SU-DHL-6 (cell line): ENCODE measurements around the gene PDZD2.

Source experiments
- H2AFZ ChIP-seq: fragments of 200-600 bp; sonication (generic); 2 replicates; pipeline ENCODE4 v1.6.1; 2014; ENCODE audit warnings: low read depth, mild to moderate bottlenecking, moderate library complexity, mixed read lengths, antibody characterized with exemption, low read length; ENCODE audit not compliant: severe bottlenecking
- H3F3A ChIP-seq: fragments of 200-600 bp; shearing (Covaris generic); 2 replicates; pipeline ENCODE4 v1.6.0; 2016; ENCODE audit warnings: antibody characterized with exemption, mild to moderate bottlenecking; ENCODE audit not compliant: insufficient read depth
- H3K27ac ChIP-seq: fragments of 200-600 bp; sonication (generic); 2 replicates; pipeline ENCODE4 v1.5.1; 2016; ENCODE audit warnings: low read depth, mild to moderate bottlenecking, low read length, moderate library complexity, mixed read lengths
- H3K27me3 ChIP-seq: fragments of 200-600 bp; sonication (generic), shearing (Covaris generic); 2 replicates; pipeline ENCODE4 v1.6.0; 2014; ENCODE audit warnings: mild to moderate bottlenecking, low read length
- H3K36me3 ChIP-seq: fragments of 200-600 bp; sonication (generic); 2 replicates; pipeline ENCODE4 v1.6.1; 2014; ENCODE audit warnings: mild to moderate bottlenecking, low read length, mixed read lengths
- H3K4me2 ChIP-seq: fragments of 300-600, 200-600 bp; shearing (Covaris generic), sonication (generic); 2 replicates; pipeline ENCODE4 v1.6.0; 2014; ENCODE audit warnings: low read length, low read depth, mild to moderate bottlenecking; ENCODE audit not compliant: poor library complexity, severe bottlenecking
- H3K4me3 ChIP-seq: fragments of 200-600 bp; sonication (generic); 2 replicates; pipeline ENCODE4 v1.5.1; 2014; ENCODE audit warnings: antibody characterized with exemption, low read length, mild to moderate bottlenecking, mixed read lengths; ENCODE audit not compliant: insufficient read depth, poor library complexity, severe bottlenecking
- H3K79me2 ChIP-seq: fragments of 200-600 bp; sonication (generic); 2 replicates; pipeline ENCODE4 v1.6.1; 2014; ENCODE audit warnings: mild to moderate bottlenecking, low read length, moderate library complexity; ENCODE audit not compliant: insufficient read depth
- H3K9ac ChIP-seq: fragments of 200-600 bp; sonication (generic); 2 replicates; pipeline ENCODE4 v1.7.0; 2014; ENCODE audit warnings: mild to moderate bottlenecking, low read length
- H3K9me2 ChIP-seq: fragments of 200-600 bp; sonication (generic); replicated peaks from 2 replicates; pipeline ENCODE4 v1.6.1; 2014; ENCODE audit warnings: low read length; ENCODE audit not compliant: insufficient read depth
- H3K9me3 ChIP-seq: fragments of 200-600 bp; sonication (generic); 2 replicates; pipeline ENCODE4 v1.6.1; 2014; ENCODE audit warnings: low read length, mixed read lengths; ENCODE audit not compliant: insufficient read depth
- H4K20me1 ChIP-seq: fragments of 200-600 bp; sonication (generic); 2 replicates; pipeline ENCODE4 v1.6.1; 2014; ENCODE audit warnings: low read depth, mild to moderate bottlenecking, antibody characterized with exemption, low read length, moderate library complexity, mixed read lengths
- CTCF ChIP-seq: fragments of 200-600 bp; sonication (generic); IDR thresholded peaks from one replicate; pipeline ENCODE4 v1.5.1; 2017; ENCODE audit warnings: antibody characterized with exemption, mild to moderate bottlenecking, low read length, moderate library complexity; ENCODE audit not compliant: insufficient read depth, poor library complexity, severe bottlenecking
- EZH2phosphoT487 ChIP-seq: fragments of 200-600 bp; sonication (generic), shearing (Covaris generic); conservative IDR thresholded peaks from 2 replicates; pipeline ENCODE4 v1.6.1; 2018; ENCODE audit warnings: mild to moderate bottlenecking, antibody characterized with exemption, low read length, moderate library complexity, mixed read lengths

Gene PDZD2

GRCh38 chr5:31769530-31769929 is 130.6 kb downstream of the PDZD2 start:
- H3K9ac ChIP-seq, result no peak overlapping the region
- H3K27ac ChIP-seq, result no peak overlapping the region
- no peaks in the 10 kb centered on the region for H4K20me1 ChIP-seq
- no peaks in the 10 kb centered on the region for H3F3A ChIP-seq
- H3K79me2 ChIP-seq, result no peaks in the 10 kb centered on the region
- no peak overlapping the region for H3K4me3 ChIP-seq
- H3K4me2 ChIP-seq, result no peak overlapping the region
- H3K27me3 ChIP-seq, result no peaks in the 10 kb centered on the region
- H3K9me3 ChIP-seq, result no peaks in the 10 kb centered on the region
- TF ChIP-seq CTCF (no peak), EZH2phosphoT487 (no peak)
- no peaks in the 10 kb centered on the region for H3K9me2 ChIP-seq
- H3K36me3 ChIP-seq, result no peaks in the 10 kb centered on the region
- no peak overlapping the region for H2AFZ ChIP-seq

GRCh38 chr5:31770132-31770720 is 131.3 kb downstream of the PDZD2 start:
- TF ChIP-seq CTCF, result no peak
- TF ChIP-seq EZH2phosphoT487, result no peak
- H3K36me3 ChIP-seq, result no peaks in the 10 kb centered on the region
- H3K4me3 ChIP-seq, result no peak overlapping the region
- H3K4me2 ChIP-seq, result no peak overlapping the region
- H3K9me3 ChIP-seq, result no peaks in the 10 kb centered on the region
- H3F3A ChIP-seq, result no peaks in the 10 kb centered on the region
- no peak overlapping the region for H3K9ac ChIP-seq
- no peaks in the 10 kb centered on the region for H3K27me3 ChIP-seq
- H2AFZ ChIP-seq, result no peak overlapping the region
- no peaks in the 10 kb centered on the region for H3K79me2 ChIP-seq
- H3K27ac ChIP-seq, result no peak overlapping the region
- no peaks in the 10 kb centered on the region for H4K20me1 ChIP-seq
- no peaks in the 10 kb centered on the region for H3K9me2 ChIP-seq

- no peaks in the 10 kb centered on the region for H3K27me3 ChIP-seq
- no peak overlapping the region for H3K4me2 ChIP-seq
- TF ChIP-seq CTCF, result no peak
- TF ChIP-seq EZH2phosphoT487, result no peak
Measured at GRCh38 chr5:31770998-31771397, 132.1 kb downstream of the PDZD2 start.

More at GRCh38 chr5:31770998-31771397, 132.1 kb downstream of the PDZD2 start:
- Histone ChIP-seq H3K9me2 (no peaks in the 10 kb centered on the region), H2AFZ (no peak overlapping the region), H3K79me2 (no peaks in the 10 kb centered on the region), H4K20me1 (no peaks in the 10 kb centered on the region), H3K27ac (no peak overlapping the region), H3K4me3 (no peak overlapping the region), H3K9me3 (no peaks in the 10 kb centered on the region), H3K36me3 (no peaks in the 10 kb centered on the region), H3K9ac (no peak overlapping the region), H3F3A (no peaks in the 10 kb centered on the region)
